ENCODE data around the gene KCNH2.
A peak's percentile ranks its signal among the peaks of the same experiment; 100 is the strongest.

KCNH2 gene

DNA sequence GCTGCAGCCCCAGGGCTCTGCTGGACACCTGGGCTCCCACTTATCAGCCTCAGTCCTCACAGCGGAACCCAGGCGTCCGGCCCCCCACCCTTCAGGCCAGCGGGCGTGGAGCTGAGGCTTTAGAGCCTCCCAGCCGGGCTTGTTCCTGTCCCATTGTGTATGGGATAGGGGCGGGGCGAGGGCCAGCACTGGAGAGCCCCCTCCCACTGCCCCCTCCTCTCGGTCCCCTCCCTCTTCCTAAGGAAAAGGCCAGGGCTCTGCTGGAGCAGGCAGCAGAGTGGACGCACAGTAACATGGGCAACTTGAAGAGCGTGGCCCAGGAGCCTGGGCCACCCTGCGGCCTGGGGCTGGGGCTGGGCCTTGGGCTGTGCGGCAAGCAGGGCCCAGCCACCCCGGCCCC lies 15.4 kb upstream of the KCNH2 start:
- H3K4me3 ChIP-seq (ENCODE audit: low read depth, low read length), result no peak overlapping the region
- no peaks in the 10 kb centered on the region for H3K9me3 ChIP-seq (ENCODE audit: control insufficient read depth, insufficient read depth, low read depth, low read length)
- H3K27ac ChIP-seq (ENCODE audit: extremely low read depth, low read depth, low read length), result no peak overlapping the region
- TF ChIP-seq BCL6B (tag by site-specific recombination; IDR thresholded peaks at IDR 0.05) (no peak), ZFHX2 (tag by site-specific recombination; conservative IDR thresholded peaks at IDR 0.05) (no peak), ZNF362 (tag by site-specific recombination; IDR thresholded peaks at IDR 0.05) (no peak), ZNF37A (tag by site-specific recombination; IDR thresholded peaks at IDR 0.05) (no peak), BCL11A (tag by site-specific recombination; IDR thresholded peaks at IDR 0.05; ENCODE audit: low read depth) (no peak), GLIS1 (tag by site-specific recombination; IDR thresholded peaks at IDR 0.05) (no peak), KLF8 (tag by site-specific recombination; IDR thresholded peaks at IDR 0.05) (no peak), ZNF133 (tag by site-specific recombination; IDR thresholded peaks at IDR 0.05) (no peak), ZNF501 (tag by site-specific recombination; IDR thresholded peaks at IDR 0.05) (no peak)
- TF ChIP-seq, protein P1, sequence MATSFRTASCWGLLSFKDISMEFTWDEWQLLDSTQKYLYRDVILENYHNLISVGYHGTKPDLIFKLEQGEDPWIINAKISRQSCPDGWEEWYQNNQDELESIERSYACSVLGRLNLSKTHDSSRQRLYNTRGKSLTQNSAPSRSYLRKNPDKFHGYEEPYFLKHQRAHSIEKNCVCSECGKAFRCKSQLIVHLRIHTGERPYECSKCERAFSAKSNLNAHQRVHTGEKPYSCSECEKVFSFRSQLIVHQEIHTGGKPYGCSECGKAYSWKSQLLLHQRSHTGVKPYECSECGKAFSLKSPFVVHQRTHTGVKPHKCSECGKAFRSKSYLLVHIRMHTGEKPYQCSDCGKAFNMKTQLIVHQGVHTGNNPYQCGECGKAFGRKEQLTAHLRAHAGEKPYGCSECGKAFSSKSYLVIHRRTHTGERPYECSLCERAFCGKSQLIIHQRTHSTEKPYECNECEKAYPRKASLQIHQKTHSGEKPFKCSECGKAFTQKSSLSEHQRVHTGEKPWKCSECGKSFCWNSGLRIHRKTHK (tag by site-specific recombination; IDR thresholded peaks at IDR 0.05), result no peak
- TF ChIP-seq, protein P2, sequence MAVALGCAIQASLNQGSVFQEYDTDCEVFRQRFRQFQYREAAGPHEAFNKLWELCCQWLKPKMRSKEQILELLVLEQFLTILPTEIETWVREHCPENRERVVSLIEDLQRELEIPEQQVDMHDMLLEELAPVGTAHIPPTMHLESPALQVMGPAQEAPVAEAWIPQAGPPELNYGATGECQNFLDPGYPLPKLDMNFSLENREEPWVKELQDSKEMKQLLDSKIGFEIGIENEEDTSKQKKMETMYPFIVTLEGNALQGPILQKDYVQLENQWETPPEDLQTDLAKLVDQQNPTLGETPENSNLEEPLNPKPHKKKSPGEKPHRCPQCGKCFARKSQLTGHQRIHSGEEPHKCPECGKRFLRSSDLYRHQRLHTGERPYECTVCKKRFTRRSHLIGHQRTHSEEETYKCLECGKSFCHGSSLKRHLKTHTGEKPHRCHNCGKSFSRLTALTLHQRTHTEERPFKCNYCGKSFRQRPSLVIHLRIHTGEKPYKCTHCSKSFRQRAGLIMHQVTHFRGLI (tag by site-specific recombination; IDR thresholded peaks at IDR 0.05), result no peak
- no peaks in the 10 kb centered on the region for H3K36me3 ChIP-seq (ENCODE audit: control insufficient read depth in 2 of 2, insufficient read depth in 1 of 2, low read length in 2 of 2)
- ChIA-PET CTCF (interaction anchor here (1.3 to 1.4 kb wide), 2 partner anchors 9 to 19 kb away, joined by 3 to 5 read pairs; no protein-coding TSS in a partner anchor), POLR2A (no interaction called here)
- no peaks in the 10 kb centered on the region for H3K4me1 ChIP-seq (ENCODE audit: control insufficient read depth, insufficient read depth, low read length)

- ChIA-PET POLR2A (interaction anchor here (1.1 kb wide), 1 partner anchor 9 kb away, joined by 3 read pairs; no protein-coding TSS in a partner anchor), CTCF (interaction anchor here (1.4 to 1.7 kb wide), 4 partner anchors 17 to 214 kb away, joined by 3 to 7 read pairs (median 4); no protein-coding TSS in a partner anchor)
- Histone ChIP-seq H3K4me3 (ENCODE audit: low read depth, low read length) (no peak overlapping the region), H3K9me3 (ENCODE audit: control insufficient read depth, insufficient read depth, low read depth, low read length) (no peaks in the 10 kb centered on the region), H3K27ac (ENCODE audit: extremely low read depth, low read depth, low read length) (no peak overlapping the region), H3K36me3 (ENCODE audit: control insufficient read depth in 2 of 2, insufficient read depth in 1 of 2, low read length in 2 of 2) (no peaks in the 10 kb centered on the region), H3K4me1 (ENCODE audit: control insufficient read depth, insufficient read depth, low read length) (no peaks in the 10 kb centered on the region)
- peak; percentile 12; the same call in 1 of the 2 replicates for TF ChIP-seq SP3 (tag by site-specific recombination; IDR thresholded peaks at IDR 0.05)
- TF ChIP-seq OVOL3 (tag by site-specific recombination; IDR thresholded peaks at IDR 0.05), result no peak
- no peak for TF ChIP-seq PRDM2 (tag by site-specific recombination; IDR thresholded peaks at IDR 0.05; ENCODE audit: borderline replicate concordance)
- peak; percentile 38; the same call in 1 of the 2 replicates for TF ChIP-seq YY2 (tag by site-specific recombination; IDR thresholded peaks at IDR 0.05)
- TF ChIP-seq ZBTB6 (tag by site-specific recombination; IDR thresholded peaks at IDR 0.05), result no peak
- peak; percentile 62; the same call in 1 of the 2 replicates for TF ChIP-seq ZBTB17 (tag by site-specific recombination; IDR thresholded peaks at IDR 0.05)
- TF ChIP-seq ZNF514 (tag by site-specific recombination; IDR thresholded peaks at IDR 0.05), result no peak
- no peak for TF ChIP-seq ZNF704 (tag by site-specific recombination; IDR thresholded peaks at IDR 0.05)
These were observed 14.7 kb upstream of the KCNH2 start for GRCh38 chr7:150992833-150993302.

Data from HEK293 (cell line).